Right cardiac atrium (tissue), 5 donors: ENCODE results near the gene DGKD. TPM values are rescaled to one million over a fixed set of nuclear protein-coding genes. Genes with fewer than 3 reads are reported as not detected.

ENCODE experiments used
- ATAC-seq, 2 donors: fragments of 200-7000 bp; cut with Tn5 transposase; one replicate each; pipeline versions ENCODE4 v1.8.0 to v1.9.1; 2020; ENCODE audit warnings: moderate library complexity in 2 of 2, mild to moderate bottlenecking in 1 of 2
- DNase-seq, 3 donors: peaks; one replicate each; pipeline ENCODE4 v3.0.0-alpha.2; 2020
- H3K27ac ChIP-seq: one replicate; pipeline ENCODE4 v1.5.1; 2013; ENCODE audit warnings: mild to moderate bottlenecking, low read length, control low read depth, moderate library complexity
- H3K27me3 ChIP-seq: one replicate; pipeline ENCODE4 v1.6.1; 2013; ENCODE audit not compliant: control insufficient read depth, insufficient read depth
- H3K4me1 ChIP-seq: one replicate; pipeline ENCODE4 v1.6.1; 2013; ENCODE audit warnings: low read length; ENCODE audit not compliant: control insufficient read depth, insufficient read depth
- H3K4me3 ChIP-seq: one replicate; pipeline ENCODE4 v1.5.1; 2013; ENCODE audit warnings: low read length, control low read depth
- H3K9me3 ChIP-seq: one replicate; pipeline ENCODE4 v1.6.1; 2013; ENCODE audit warnings: low read length; ENCODE audit not compliant: control insufficient read depth
- WGBS: extraction: QIAGEN DNeasy Blood & Tissue Kit; methylation state at CpG from one replicate; pipeline ENCODE4 v1.1.7; 2013; 5-methylcytosine and 5-hydroxymethylcytosine counted together
- intact Hi-C, 4 donors: fragments of 100-400 bp; cut with DNase I; formaldehyde crosslinking; loops; one replicate each; pipeline versions ENCODE4 v1.11.0 to v1.14.0; 2022 to 2023
- polyA plus RNA-seq: library from polyadenylated mRNA; stranded (reverse); fragments of 200-250 nt; gene quantifications from one replicate; pipeline ENCODE4 v1.2.3, GENCODE V29; 2013
- total RNA-seq, 4 donors: library from RNA; stranded (reverse); fragmentation: NEBNext Ultra II Directional; extraction: Animal tissue kit (Norgen Biotek cat#: 25700); gene quantifications; one replicate each; pipeline ENCODE4 v1.2.1, GENCODE V29; 2021
- donor health status: healthy with polysubstance abuse.
- donor health status: DM: no; HTN: yes; CAD: no.
- donor health status: DM: no; HTN: no; CAD: no.
- donor health status: DM: no; HTN: yes; CAD: no; lungs with severe emphysema.
- donor health status: DM: yes; HTN: yes; CAD: no.

The DGKD gene
- total and polyA plus RNA-seq, 5 donors = 17.9 to 44.9 (median 34.5) TPM

DNA sequence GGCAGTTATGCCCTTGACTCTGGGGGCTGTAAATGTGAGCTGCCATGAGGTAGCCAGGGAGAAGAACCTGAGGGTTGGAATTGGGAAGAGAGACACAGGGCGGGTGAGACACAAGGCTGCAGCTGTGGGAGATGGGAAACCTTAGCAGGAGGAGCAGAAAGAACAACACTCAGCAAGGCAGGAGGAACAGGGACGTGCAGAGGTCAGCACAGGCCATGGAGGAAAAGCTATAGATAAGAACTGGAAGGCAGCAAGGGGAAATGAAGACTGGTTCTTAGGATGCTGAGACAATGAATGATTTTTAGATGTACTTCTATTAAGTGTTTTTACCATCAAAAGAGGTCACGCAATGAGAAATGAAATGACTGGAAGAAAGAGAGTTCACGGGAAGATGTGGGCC, 132.1 kb downstream of the DGKD start:
- ATAC-seq (peak in 1 of 2 donors; percentile 11), DNase-seq (no peak)
- WGBS = 72% methylated on average over 4 of the region's 4 CpGs
- Histone ChIP-seq H3K4me3 (no peak overlapping the region), H3K27ac (no peak overlapping the region), H3K9me3 (no peaks in the 10 kb centered on the region), H3K4me1 (peaks cover 3% of the 10 kb centered on the region), H3K27me3 (no peaks in the 10 kb centered on the region)
- intact Hi-C loops = no loop called here

- peak; percentile 34 to 49 for ATAC-seq
- H3K27ac ChIP-seq = no peak overlapping the region
- H3K4me3 ChIP-seq = no peak overlapping the region
- WGBS = 34% methylated on average over 4 of the region's 4 CpGs
- H3K4me1 ChIP-seq = peaks cover 3% of the 10 kb centered on the region
- intact Hi-C loops = no loop called here
- DNase-seq = no peak
- H3K27me3 ChIP-seq = no peaks in the 10 kb centered on the region
- H3K9me3 ChIP-seq = no peaks in the 10 kb centered on the region
Measured at GRCh38 chr2:233486778-233487552, 132.7 kb downstream of the DGKD start.

GRCh38 chr2:233487748-233488345, 133.6 kb downstream of the DGKD start:
- intact Hi-C loops = no loop called here
- Histone ChIP-seq H3K27ac (no peak overlapping the region), H3K9me3 (no peaks in the 10 kb centered on the region), H3K4me1 (peaks cover 3% of the 10 kb centered on the region), H3K27me3 (no peaks in the 10 kb centered on the region), H3K4me3 (no peak overlapping the region)
- no peak for DNase-seq
- 81% methylated on average over 9 of the region's 9 CpGs for WGBS
- ATAC-seq = no peak

DNA sequence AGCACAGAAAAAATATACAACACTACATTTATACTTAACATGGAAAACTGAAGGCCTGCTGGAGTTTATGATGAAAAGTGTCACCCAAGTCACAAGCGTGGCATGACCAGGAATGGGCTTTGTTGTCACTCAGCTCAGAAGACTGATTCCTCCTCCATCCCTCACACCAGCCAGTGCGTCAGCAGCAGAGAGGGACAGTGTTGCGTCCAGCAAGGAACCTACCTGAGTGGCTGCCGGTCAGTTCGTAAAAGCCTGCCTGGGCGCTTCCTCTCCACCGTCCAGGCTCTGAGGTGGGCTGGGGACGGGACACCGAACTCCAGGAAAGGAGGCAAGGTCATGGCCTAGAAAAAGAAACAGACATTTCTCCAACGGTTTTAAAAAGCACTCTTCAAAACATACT, 134.8 kb downstream of the DGKD start:
- WGBS = 89% methylated on average over 10 of the region's 10 CpGs
- no peak overlapping the region for H3K4me3 ChIP-seq
- ATAC-seq = no peak
- no peak for DNase-seq
- no peak overlapping the region for H3K27ac ChIP-seq
- intact Hi-C loops = no loop called here
- H3K4me1 ChIP-seq = peaks cover 3% of the 10 kb centered on the region
- H3K27me3 ChIP-seq = no peaks in the 10 kb centered on the region
- no peaks in the 10 kb centered on the region for H3K9me3 ChIP-seq

DNA sequence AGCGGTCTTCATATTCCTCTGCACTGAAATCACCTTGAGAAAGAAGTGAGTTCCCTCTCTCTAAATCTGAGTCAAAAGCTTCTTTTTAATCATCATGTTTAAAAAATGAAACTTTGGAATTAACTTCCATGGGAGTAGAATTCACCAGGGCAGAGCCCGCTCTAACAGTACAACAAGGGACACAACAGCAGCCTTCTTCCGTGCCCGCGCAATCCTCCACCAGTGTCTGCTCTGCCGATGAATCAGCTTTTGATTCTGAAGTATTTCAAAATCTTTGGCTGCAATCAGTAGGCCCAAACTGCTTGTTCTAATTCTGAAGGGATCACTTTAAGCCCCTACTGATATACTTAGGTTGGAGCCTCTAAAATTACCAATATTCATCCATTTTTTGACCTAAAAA, 135.4 kb downstream of the DGKD start:
- WGBS = 92% methylated on average over 6 of the region's 6 CpGs
- Histone ChIP-seq H3K9me3 (no peaks in the 10 kb centered on the region), H3K27ac (no peak overlapping the region), H3K4me1 (peaks cover 3% of the 10 kb centered on the region), H3K27me3 (no peaks in the 10 kb centered on the region), H3K4me3 (no peak overlapping the region)
- intact Hi-C loops = no loop called here
- no peak for ATAC-seq
- DNase-seq = no peak

GRCh38 chr2:233490831-233491230, 136.5 kb downstream of the DGKD start:
- peaks cover 3% of the 10 kb centered on the region for H3K4me1 ChIP-seq
- 94% methylated on average over 7 of the region's 7 CpGs for WGBS
- H3K9me3 ChIP-seq = no peaks in the 10 kb centered on the region
- intact Hi-C loops = no loop called here
- no peak overlapping the region for H3K4me3 ChIP-seq
- DNase-seq = no peak
- H3K27me3 ChIP-seq = no peaks in the 10 kb centered on the region
- H3K27ac ChIP-seq = no peak overlapping the region
- no peak for ATAC-seq

DNA sequence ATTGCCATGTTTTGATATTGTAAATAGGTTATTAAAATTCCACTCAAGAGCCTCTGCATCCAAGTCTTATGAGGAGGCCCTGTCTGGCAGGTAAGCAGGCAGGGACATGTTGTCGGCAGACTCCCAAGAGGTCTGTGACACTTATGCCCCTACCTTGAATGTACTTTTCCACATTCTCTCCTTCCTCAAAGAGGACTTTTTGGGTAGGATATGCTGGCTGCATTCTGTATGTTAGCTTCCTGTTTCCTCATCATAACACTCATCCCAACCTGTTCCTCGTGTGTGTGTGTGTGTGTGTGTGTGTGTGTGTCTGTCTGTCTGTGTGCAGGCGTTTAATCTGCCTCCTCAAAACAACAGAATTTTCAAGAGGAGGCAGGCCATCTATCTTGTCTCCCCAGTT, 137.0 kb downstream of the DGKD start:
- ATAC-seq = no peak
- 84% methylated on average over 3 of the region's 3 CpGs for WGBS
- H3K9me3 ChIP-seq = no peaks in the 10 kb centered on the region
- H3K4me3 ChIP-seq = no peak overlapping the region
- H3K27me3 ChIP-seq = no peaks in the 10 kb centered on the region
- no peak for DNase-seq
- H3K4me1 ChIP-seq = peaks cover 3% of the 10 kb centered on the region
- H3K27ac ChIP-seq = no peak overlapping the region
- intact Hi-C loops = no loop called here

GRCh38 chr2:233492078-233492477, 137.8 kb downstream of the DGKD start:
- Histone ChIP-seq H3K4me1 (no peaks in the 10 kb centered on the region), H3K4me3 (no peak overlapping the region), H3K9me3 (no peaks in the 10 kb centered on the region), H3K27ac (no peak overlapping the region), H3K27me3 (no peaks in the 10 kb centered on the region)
- intact Hi-C loops = no loop called here
- DNase-seq (no peak), ATAC-seq (no peak)
- WGBS = 94% methylated on average over 4 of the region's 4 CpGs

DNA sequence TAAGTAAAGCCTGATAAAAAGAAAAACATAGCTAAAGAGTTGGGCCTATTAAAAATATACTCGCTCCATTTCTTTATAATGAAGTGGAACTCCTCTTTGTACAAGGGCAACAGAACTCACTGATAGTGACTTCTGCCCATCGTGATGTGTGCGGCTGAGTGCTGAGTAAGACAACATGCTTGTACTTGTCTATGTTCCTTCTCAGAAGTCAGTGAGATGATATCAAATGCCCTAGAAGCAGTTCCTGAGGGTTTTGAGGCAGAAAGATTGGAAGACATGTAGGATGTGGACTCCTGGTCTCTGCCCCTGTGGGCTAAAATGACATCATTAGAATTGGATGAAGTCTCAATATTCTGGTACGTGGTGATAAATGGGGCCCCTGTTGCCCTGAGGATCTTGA, 138.5 kb downstream of the DGKD start:
- DNase-seq (no peak), ATAC-seq (no peak)
- intact Hi-C loops = no loop called here
- no peak overlapping the region for H3K4me3 ChIP-seq
- 93% methylated on average over 4 of the region's 4 CpGs for WGBS
- no peaks in the 10 kb centered on the region for H3K4me1 ChIP-seq
- no peaks in the 10 kb centered on the region for H3K27me3 ChIP-seq
- H3K27ac ChIP-seq = no peak overlapping the region
- no peaks in the 10 kb centered on the region for H3K9me3 ChIP-seq

GRCh38 chr2:233495503-233496496, 141.5 kb downstream of the DGKD start:
- H3K4me1 ChIP-seq = no peaks in the 10 kb centered on the region
- no peak overlapping the region for H3K27ac ChIP-seq
- H3K27me3 ChIP-seq = no peaks in the 10 kb centered on the region
- H3K4me3 ChIP-seq = no peak overlapping the region
- H3K9me3 ChIP-seq = no peaks in the 10 kb centered on the region
- WGBS = 89% methylated on average over 10 of the region's 10 CpGs
- no peak for ATAC-seq
- intact Hi-C loops = no loop called here
- no peak for DNase-seq

- intact Hi-C loops = no loop called here
- 98% methylated on average over 2 of the region's 2 CpGs for WGBS
- ATAC-seq = no peak
Measured at GRCh38 chr2:233497692-233498091, 143.4 kb downstream of the DGKD start.

More at GRCh38 chr2:233497692-233498091, 143.4 kb downstream of the DGKD start:
- no peaks in the 10 kb centered on the region for H3K4me1 ChIP-seq
- H3K27me3 ChIP-seq = no peaks in the 10 kb centered on the region
- H3K27ac ChIP-seq = no peak overlapping the region
- peaks cover 2% of the 10 kb centered on the region for H3K9me3 ChIP-seq
- no peak overlapping the region for H3K4me3 ChIP-seq
- no peak for DNase-seq
